Transverse colon (tissue), 3 donors: Measurements from ENCODE around the gene SPAG4.

Source experiments
- EP300 ChIP-seq: sonication (generic); formaldehyde crosslinking; IDR thresholded peaks from one replicate; pipeline ENCODE4 v1.6.1; 2017; ENCODE audit warnings: antibody characterized with exemption, low read depth
- TF ChIP-seq, protein P1 (sequence below), 5 experiments: fragments of 200-600 bp in 3 of 5; fragments of 450-650 bp in 2 of 5; sonication (generic) in 3 of 5; IDR thresholded peaks; 1 replicate in 2 of 5; 2 replicates in 3 of 5; pipeline ENCODE4 v1.5.1; 2016 to 2017; ENCODE audit warnings: antibody characterized with exemption in 5 of 5, inconsistent platforms in 3 of 5, mild to moderate bottlenecking in 2 of 5, moderate library complexity in 1 of 5

DNA sequence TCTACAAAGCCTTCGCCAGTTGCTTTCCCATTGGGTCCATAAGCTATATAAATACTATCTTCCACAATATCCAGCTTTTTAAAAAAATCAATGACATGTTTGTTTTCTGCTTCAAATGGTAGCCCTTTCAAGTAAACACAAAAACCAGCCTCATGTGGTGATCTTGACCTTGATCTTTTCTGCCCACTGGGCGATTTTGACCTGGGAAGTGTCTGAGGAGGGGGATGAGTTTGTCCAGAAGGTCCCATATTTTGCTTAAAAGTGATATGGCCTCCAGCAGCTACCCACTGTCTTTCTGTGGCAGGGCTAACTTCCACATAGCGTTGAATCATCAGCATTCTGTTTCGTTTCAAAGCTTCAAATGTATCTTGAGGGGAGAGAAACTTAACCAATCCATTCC lies 38.3 kb downstream of the SPAG4 start:
- TF ChIP-seq, protein P1, sequence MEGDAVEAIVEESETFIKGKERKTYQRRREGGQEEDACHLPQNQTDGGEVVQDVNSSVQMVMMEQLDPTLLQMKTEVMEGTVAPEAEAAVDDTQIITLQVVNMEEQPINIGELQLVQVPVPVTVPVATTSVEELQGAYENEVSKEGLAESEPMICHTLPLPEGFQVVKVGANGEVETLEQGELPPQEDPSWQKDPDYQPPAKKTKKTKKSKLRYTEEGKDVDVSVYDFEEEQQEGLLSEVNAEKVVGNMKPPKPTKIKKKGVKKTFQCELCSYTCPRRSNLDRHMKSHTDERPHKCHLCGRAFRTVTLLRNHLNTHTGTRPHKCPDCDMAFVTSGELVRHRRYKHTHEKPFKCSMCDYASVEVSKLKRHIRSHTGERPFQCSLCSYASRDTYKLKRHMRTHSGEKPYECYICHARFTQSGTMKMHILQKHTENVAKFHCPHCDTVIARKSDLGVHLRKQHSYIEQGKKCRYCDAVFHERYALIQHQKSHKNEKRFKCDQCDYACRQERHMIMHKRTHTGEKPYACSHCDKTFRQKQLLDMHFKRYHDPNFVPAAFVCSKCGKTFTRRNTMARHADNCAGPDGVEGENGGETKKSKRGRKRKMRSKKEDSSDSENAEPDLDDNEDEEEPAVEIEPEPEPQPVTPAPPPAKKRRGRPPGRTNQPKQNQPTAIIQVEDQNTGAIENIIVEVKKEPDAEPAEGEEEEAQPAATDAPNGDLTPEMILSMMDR (IDR thresholded peaks at IDR 0.05), result no peak
- TF ChIP-seq EP300, result no peak
